ENCODE data around the gene FAM168A.

Gene FAM168A, protein sequence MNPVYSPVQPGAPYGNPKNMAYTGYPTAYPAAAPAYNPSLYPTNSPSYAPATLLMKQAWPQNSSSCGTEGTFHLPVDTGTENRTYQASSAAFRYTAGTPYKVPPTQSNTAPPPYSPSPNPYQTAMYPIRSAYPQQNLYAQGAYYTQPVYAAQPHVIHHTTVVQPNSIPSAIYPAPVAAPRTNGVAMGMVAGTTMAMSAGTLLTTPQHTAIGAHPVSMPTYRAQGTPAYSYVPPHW

GRCh38 chr11:73597956-73598718, at the start of gene FAM168A:
FAM168A (minus strand) TSS chr11:73598112; CDS start chr11:73468474, 129,638 bp downstream.
- peak; percentile 90 to 93 for DNase-seq

DNA sequence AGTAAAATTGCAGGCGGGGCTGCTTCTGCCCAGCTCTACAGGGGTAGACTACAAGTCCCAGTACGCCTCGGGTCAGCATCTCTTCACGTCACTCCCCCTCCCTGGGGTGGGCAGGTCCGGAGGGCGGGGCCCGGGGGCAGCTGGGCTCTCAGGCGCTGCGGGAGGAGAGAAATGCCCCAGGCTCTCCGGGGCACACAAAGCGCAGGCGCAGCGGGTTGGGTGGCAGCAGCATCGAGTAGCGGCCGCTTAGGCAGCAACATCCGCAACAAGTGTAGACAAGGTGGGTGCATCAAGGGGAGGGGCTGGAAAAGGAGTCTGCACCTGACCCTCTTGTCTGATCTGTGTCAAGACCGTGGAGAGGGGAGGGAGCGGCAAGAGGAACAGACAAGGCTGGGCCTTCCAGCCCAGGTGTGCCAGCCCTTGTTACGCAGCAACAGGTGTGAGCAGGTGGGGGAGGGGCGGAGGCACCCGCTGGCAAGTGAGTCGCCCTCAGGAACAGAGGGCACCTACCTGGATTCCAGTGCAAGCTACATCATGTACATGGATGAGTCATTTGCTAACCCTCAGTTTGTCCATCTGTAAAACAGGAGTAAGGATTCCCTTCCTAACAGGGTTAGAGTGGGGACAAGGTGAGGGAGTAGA, 49.7 kb upstream of the FAM168A start:
- DNase-seq, result peak; percentile 89 to 93

DNA sequence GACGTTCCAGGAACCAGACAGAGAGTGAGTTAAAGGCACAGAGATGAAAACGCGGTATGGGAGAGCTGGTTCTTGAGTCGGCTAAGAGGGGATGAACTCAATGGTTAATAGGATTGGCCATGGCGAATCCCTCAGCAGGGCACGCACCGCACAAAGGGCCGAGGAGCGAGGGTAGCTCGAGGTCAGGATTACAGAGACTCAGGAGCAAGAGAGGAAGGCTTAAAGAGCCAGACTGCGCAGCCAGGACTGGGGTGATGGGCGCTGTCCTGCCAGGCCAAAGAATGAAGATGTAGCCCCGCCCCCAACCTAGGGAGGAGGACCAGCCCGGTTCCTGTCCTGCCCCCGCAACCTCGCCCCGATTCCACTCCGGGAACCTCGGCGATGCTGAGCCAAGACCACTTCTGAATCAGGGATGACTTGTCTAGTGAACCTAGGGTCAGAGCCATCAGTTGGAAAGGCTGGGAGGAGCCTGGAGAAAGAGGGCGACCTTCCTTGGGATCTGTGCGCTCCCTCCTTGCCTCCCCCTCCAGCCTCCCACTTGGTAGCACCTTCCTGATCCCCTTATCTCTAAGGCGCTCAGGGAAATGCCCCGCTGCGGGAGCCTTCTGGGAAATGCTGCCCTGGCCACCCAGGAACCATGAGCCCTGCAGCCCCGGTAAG, 48.2 kb upstream of the FAM168A start, which contains the start of gene PLEKHB1:
Gene PLEKHB1 (plus strand): TSS at position 610 of the 660 bp plus-strand sequence. CDS start 28 bp downstream, at position 638.
- no peak for DNase-seq

DNA sequence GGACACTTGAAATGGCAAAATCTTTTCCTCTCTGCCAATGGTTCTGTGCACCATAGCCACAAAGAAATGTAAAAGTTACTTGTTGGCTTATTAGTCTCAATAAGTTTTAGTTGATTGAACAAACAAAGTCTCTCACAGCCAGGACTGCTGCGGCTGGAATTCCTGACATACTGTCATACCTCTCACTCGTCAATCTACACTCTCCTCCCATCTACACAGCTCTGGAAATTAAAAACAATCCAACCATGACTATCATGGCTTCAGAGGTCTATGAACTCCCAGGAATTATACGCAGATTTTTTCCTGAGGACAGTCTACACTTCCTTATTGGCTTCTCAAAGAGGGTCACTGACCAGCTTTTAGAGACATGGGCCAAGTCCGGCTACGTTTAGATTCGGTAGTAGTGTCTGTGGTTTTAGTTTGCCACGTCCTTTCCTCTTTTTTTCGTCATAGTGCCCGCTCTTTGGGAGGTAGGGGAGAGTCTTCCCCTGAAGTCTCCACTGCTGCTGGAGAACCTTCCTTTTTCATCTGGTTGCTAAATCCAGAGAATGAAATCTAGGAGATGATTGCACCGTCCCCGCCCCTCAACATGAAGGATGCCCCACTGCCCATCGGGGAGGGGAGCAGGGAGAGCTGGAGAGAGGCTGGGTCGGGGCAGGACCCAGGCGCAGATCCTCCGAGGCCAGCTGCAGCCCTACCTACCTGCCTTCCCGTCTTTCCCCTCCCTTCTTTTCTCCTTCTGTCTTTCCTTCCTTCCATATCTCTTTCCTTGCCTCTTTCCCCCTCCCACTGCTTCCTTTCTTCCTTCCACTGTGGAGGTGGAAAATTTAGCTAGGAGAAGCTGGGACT, 47.4 kb upstream of the FAM168A start:
- DNase-seq, result no peak

GRCh38 chr11:73641668-73642067, 43.8 kb upstream of the FAM168A start:
- no peak for DNase-seq

DNA sequence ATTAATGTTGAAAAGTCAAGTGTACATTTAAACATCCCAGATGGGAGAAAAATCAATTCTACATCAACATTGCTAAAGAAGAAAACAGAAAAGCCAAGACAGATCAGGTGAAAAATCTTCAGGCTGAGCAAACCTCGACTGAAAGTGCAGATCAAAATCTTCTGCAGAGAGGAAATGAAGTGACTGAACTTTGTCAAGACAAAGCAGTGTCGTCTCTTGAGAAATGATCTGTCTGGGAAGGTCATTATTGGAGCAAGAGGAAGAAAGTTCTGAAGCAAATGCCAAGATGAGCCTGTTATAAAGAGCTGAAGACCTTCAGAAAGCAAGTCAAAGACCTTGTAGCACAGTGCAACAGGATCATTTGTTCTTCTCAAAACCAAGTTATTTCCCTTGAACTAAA, 42.7 kb upstream of the FAM168A start:
- no peak for DNase-seq

DNA sequence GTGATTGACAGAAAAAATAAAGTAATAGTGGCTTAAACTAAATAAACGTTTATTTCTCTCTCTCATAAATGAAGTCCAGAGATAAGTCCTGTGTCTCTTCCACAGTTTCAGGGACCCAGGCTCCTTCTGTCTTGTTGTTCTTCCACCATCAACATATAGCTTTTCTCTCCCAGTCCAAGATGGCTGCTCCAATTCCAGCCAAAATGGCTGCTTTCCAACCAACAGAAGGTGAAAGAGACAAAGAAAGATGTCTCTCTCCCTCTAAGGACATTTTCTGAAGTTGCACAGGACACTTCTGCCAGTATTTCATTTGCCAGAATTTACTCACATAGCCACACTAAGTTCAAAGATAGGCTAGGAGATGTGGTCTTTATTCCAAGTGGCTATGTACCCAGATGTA, 39.1 kb upstream of the FAM168A start:
- no peak for DNase-seq

DNA sequence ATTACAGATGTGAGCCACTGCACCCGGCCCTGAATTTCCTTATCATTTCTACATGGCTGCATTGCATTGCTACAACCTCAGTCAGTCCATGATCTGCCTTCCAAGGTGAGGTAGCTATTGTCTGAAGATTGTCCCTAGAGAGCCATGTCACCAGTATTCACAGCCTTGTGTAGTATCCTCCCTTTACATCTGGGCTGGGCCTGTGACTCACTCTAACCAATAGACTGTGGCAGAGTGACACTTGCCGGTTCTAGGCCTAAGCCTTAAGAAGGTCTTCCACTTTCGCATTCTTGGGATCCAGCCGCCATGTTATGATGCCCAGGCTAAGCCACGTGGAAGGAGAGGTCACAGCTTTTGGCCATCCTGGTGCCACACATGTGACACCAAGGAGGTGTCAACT, 38.3 kb upstream of the FAM168A start:
- DNase-seq, result no peak

- no peak for DNase-seq
These were observed 37.8 kb upstream of the FAM168A start for GRCh38 chr11:73635721-73636120.

DNA sequence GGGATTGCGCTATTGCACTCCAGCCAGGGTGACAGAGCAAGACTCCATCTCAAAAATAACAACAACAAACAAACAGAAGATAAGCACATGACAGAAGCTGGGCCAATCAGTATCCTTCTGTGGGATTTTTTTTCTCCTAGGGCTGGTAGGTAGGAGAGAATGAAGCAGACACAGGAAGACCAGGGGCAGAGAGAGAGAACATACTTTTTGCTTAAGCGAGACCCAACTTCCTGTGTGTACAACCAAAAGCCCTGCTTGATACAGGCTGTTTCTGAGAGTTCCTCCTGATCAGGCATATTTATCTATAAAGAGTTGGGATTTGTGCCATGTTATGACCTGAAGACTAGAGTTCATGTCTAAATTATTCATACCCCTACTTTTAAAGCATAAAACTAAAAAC, 36.1 kb upstream of the FAM168A start:
- DNase-seq, result no peak

DNA sequence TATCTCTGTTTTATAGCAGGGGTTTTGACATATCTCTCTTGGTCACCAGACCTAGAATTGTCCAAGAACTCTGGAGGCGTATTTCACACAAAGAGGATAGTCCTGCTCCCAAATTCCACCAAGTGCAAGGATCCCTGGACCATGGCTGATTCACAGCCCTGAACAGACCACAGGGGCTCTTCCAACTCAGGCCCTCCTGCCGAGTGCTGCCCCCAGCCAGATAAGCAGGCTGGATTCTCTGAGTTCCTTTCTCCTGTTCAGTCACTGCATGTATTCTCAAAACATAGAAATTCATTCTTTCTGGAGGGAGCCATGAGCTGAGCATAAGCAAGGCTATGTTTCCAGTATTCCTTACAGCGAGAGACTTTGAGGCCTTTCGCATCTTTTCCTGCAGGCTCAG, 35.1 kb upstream of the FAM168A start:
- DNase-seq, result no peak

- DNase-seq, result no peak
These were observed 32.0 kb upstream of the FAM168A start for GRCh38 chr11:73629907-73630306.

DNA sequence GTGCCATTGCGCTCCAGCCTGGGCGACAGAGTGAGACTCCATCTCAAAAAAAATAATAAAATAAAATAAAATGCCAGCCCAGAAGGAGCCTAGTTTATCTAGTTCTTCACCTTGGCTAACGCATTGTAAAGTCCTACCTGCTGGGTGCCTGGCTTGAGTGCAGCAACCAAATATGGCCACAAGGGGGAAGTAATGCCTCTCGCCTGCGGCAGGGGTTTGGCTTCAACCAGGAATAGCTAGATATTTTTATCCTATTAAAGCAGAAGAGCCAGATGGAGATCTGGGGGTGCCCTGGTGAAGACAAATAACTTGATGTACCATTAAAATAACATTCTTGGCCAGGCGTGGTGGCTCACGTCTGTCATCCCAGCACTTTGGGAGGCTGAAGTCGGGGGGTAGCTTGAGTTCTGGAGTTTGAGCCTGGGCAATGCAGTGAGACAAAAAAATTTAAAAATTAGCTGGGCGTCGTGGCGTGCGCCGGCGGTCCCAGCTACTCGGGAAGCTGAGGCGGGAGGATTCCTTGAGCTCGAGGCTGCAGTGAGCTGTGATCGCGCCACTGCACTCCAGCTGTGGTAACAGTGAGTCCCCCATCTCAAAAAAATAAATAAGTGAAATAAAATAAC, 27.9 kb upstream of the FAM168A start:
- DNase-seq, result peak; percentile 70 to 72

DNA sequence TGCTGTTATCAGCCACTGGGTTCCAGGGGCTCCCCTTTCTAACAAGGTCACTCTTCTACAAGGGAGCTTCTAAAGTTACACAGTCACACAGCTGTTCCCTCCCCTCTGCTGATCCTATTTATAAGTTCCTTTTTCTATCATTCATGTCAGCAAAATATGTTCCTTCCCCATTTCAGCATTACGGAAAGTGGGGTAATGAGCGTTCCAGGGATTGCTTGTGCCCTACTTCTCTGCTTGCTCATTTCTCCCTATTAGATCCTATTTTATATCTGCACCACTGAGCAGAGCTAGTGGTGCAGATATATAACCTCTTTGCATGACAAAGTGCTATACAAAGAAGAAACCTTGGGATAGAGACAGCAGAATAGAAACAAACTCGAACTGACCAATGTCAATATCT, 25.8 kb upstream of the FAM168A start:
- DNase-seq, result no peak

DNA sequence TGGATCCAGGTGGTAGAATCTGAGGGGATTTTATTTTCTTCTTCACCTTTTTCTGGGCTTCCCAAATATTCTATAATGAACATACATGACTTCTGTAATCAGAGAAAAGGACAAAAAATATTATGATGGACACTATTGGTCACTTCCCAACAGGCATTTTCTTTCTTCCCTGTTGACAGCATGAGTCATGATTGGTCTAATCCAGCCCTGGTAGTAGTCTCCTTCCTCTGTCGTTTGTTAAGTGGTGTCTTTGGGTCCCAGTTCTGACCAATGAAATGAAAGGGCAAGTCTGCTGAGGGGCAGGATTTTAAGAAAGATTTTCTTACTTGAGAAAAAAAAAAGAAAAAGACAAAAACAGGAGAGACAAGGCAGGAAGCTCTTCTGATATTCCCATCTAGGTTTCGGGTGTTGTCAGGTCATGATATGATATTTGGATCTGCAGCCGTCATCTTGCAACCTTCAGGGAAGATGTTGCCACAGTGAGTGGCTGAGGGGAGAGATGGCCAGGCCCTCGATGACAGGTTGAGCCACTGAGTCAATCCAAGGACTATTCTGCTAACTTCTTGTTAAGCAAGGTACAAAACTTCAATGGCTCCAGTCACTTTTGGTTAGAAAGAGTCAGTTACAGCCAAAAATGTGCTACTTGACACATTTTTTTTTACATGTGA, 25.1 kb upstream of the FAM168A start:
- DNase-seq, result no peak

GRCh38 chr11:73614591-73614990, 16.7 kb upstream of the FAM168A start:
- no peak for DNase-seq

GRCh38 chr11:73612601-73613140, 14.8 kb upstream of the FAM168A start:
- DNase-seq, result no peak

DNA sequence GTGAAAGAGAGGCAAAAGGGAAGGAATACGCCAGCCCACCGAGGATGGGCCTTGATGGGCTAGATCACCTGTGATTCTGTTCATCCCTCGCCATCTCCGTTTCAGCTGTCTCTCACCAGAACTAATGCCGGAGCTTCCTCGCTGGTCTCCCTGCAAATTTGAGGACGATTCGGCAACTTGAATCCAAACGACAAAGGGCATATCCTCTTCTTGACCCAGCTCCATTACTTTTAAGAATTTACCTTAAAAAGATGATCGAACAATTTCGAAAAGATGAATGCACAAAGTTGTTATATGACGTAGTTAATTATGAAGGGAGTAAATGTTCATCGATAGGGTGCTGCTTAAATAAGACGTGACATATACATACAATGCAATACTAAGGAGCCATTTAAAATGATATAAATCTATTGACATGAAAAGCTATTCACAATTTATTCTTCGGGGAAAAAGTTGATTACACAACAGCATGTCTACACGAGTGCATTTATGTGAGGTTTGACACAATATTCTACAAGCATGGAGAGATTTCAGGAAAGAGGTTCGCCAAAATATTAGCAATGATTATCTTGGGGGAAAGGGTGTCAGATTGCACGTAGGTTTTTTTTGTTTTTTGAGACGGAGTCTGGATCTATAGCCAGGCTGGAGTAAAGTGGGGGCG, 937 bp upstream of the FAM168A start:
- DNase-seq, result no peak

DNA sequence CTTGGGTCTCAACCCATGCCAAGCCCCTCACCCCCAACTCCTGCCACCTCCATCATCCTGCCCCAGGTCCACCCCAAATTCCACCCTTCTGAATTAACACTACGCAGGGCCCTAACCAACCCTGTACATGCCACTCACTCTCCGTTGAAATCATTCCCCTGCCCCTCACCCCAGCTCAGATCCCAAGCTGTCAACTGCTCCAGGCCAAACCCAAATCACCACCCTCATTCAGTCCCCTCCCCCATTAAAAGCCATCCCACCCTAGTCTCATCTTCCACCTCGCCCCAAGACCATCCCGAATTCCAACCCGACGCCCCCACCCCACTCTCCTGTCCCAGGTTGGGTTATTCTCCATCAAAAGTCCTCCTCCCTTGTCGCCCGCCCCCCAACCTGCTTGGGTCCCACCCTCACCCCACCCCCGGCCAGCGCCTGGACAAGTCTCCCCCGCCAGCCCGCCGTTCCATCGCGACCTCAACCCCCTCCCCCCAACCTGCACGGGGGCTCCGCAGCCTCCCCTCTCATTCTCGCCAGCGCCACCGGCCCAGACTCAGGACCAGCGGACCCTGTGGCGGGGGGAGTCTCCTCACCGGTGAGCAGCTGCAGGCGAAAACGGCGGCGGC, 466 bp downstream of the FAM168A start:
- peak in 1 of 2 donors; percentile 2 for DNase-seq

GRCh38 chr11:73596547-73596946, 1.4 kb downstream of the FAM168A start:
- no peak for DNase-seq

Measured in stimulated activated CD4-positive, alpha-beta T cell treated with anti-CD3 and anti-CD28 coated beads, Interleukin-2, amount 100 ng/mL, for 24 hours (primary cell).